OCI-LY3 (cell line): Measurements from ENCODE around the gene VOPP1.

Experiments used
- EZH2phosphoT487 ChIP-seq: fragments of 200-600 bp; shearing (Covaris generic); IDR thresholded peaks from 2 replicates; pipeline ENCODE4 v1.6.1; 2018; ENCODE audit warnings: antibody characterized with exemption, mixed run types, low read depth
- TF ChIP-seq, protein P1 (sequence below): fragments of 200-600, 300-600 bp; sonication (generic); IDR thresholded peaks from 2 replicates; pipeline ENCODE4 v1.5.1; 2014; ENCODE audit warnings: antibody characterized with exemption, low read length, low read depth

DNA sequence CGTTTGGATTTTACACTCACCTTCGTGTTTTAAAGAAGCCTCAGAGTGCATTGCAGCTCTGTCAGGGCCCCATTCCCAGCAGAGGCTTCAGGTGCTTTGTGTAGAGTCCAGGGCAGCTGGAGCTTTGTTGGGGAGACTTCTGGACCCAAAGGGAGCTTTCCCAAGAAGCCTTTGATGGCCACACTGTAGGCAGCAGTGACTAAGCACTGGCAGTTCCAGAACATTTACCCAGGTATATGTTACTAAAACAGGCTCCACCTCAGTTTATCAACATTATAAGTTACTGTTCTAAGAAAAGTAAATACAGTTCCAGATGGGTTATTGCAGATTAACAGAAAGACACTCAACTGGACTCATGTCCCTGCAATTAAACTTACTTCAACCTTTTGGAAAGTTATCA is 140.4 kb downstream of the VOPP1 start:
- TF ChIP-seq, protein P1, sequence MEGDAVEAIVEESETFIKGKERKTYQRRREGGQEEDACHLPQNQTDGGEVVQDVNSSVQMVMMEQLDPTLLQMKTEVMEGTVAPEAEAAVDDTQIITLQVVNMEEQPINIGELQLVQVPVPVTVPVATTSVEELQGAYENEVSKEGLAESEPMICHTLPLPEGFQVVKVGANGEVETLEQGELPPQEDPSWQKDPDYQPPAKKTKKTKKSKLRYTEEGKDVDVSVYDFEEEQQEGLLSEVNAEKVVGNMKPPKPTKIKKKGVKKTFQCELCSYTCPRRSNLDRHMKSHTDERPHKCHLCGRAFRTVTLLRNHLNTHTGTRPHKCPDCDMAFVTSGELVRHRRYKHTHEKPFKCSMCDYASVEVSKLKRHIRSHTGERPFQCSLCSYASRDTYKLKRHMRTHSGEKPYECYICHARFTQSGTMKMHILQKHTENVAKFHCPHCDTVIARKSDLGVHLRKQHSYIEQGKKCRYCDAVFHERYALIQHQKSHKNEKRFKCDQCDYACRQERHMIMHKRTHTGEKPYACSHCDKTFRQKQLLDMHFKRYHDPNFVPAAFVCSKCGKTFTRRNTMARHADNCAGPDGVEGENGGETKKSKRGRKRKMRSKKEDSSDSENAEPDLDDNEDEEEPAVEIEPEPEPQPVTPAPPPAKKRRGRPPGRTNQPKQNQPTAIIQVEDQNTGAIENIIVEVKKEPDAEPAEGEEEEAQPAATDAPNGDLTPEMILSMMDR = no peak
- no peak for TF ChIP-seq EZH2phosphoT487
